ENCODE data around the gene NOL7.

NOL7 gene

GRCh38 chr6:13630499-13630898, 15.4 kb downstream of the NOL7 start:
- H3F3A ChIP-seq (ENCODE audit: control insufficient read depth, insufficient read depth) = peaks cover 3% of the 10 kb centered on the region; the same call in 1 of the 2 replicates
- peaks cover 13% of the 10 kb centered on the region for H3K79me2 ChIP-seq (ENCODE audit: control insufficient read depth, low read length)
- no peaks in the 10 kb centered on the region for H4K20me1 ChIP-seq (ENCODE audit: control insufficient read depth, insufficient read depth, low read depth, low read length)
- no peak overlapping the region for H3K4me2 ChIP-seq (ENCODE audit: low read length)
- no peak for TF ChIP-seq CTCF (IDR thresholded peaks at IDR 0.05; ENCODE audit: low read depth, low read length, poor library complexity, severe bottlenecking)
- TF ChIP-seq EZH2phosphoT487 (IDR thresholded peaks at IDR 0.05; ENCODE audit: borderline replicate concordance, low read length) = no peak
- H3K27me3 ChIP-seq (ENCODE audit: control insufficient read depth, low read length) = no peaks in the 10 kb centered on the region
- peaks cover 18% of the 10 kb centered on the region for H3K4me1 ChIP-seq (ENCODE audit: control insufficient read depth, low read length)
- no peaks in the 10 kb centered on the region for H3K9me2 ChIP-seq (replicated peaks; ENCODE audit: control insufficient read depth, low read length)
- H3K9me3 ChIP-seq (ENCODE audit: control insufficient read depth, insufficient read depth, low read length) = no peaks in the 10 kb centered on the region
- H3K4me3 ChIP-seq (ENCODE audit: low read length) = no peak overlapping the region
- no peak overlapping the region for H3K27ac ChIP-seq (ENCODE audit: low read depth, low read length)
- peaks cover 83% of the 10 kb centered on the region for H3K36me3 ChIP-seq (ENCODE audit: control insufficient read depth, low read length)

- Histone ChIP-seq H3K4me1 (ENCODE audit: control insufficient read depth, low read length) (peaks cover 47% of the 10 kb centered on the region), H3K9me2 (replicated peaks; ENCODE audit: control insufficient read depth, low read length) (no peaks in the 10 kb centered on the region), H3K27ac (ENCODE audit: low read depth, low read length) (no peak overlapping the region), H3F3A (ENCODE audit: control insufficient read depth, insufficient read depth) (peaks cover 12% of the 10 kb centered on the region; the same call in 1 of the 2 replicates), H3K36me3 (ENCODE audit: control insufficient read depth, low read length) (peaks cover 78% of the 10 kb centered on the region), H4K20me1 (ENCODE audit: control insufficient read depth, insufficient read depth, low read depth, low read length) (no peaks in the 10 kb centered on the region), H3K79me2 (ENCODE audit: control insufficient read depth, low read length) (peaks cover 17% of the 10 kb centered on the region), H3K4me2 (ENCODE audit: low read length) (no peak overlapping the region), H3K4me3 (ENCODE audit: low read length) (no peak overlapping the region), H3K27me3 (ENCODE audit: control insufficient read depth, low read length) (no peaks in the 10 kb centered on the region), H3K9me3 (ENCODE audit: control insufficient read depth, insufficient read depth, low read length) (no peaks in the 10 kb centered on the region)
- no peak for TF ChIP-seq CTCF (IDR thresholded peaks at IDR 0.05; ENCODE audit: low read depth, low read length, poor library complexity, severe bottlenecking)
- TF ChIP-seq EZH2phosphoT487 (IDR thresholded peaks at IDR 0.05; ENCODE audit: borderline replicate concordance, low read length) = no peak
These were observed 18.2 kb downstream of the NOL7 start for GRCh38 chr6:13633343-13633742.

GRCh38 chr6:13635948-13636658, 21.0 kb downstream of the NOL7 start:
- H3K4me2 ChIP-seq (ENCODE audit: low read length) = peak overlapping the region; percentile 79
- H3K4me3 ChIP-seq (ENCODE audit: low read length) = peak overlapping the region; percentile 58
- peaks cover 18% of the 10 kb centered on the region; the same call in 1 of the 2 replicates for H3F3A ChIP-seq (ENCODE audit: control insufficient read depth, insufficient read depth)
- no peak for TF ChIP-seq EZH2phosphoT487 (IDR thresholded peaks at IDR 0.05; ENCODE audit: borderline replicate concordance, low read length)
- TF ChIP-seq CTCF (IDR thresholded peaks at IDR 0.05; ENCODE audit: low read depth, low read length, poor library complexity, severe bottlenecking) = no peak
- H3K9me2 ChIP-seq (replicated peaks; ENCODE audit: control insufficient read depth, low read length) = no peaks in the 10 kb centered on the region
- peaks cover 17% of the 10 kb centered on the region for H3K79me2 ChIP-seq (ENCODE audit: control insufficient read depth, low read length)
- peaks cover 70% of the 10 kb centered on the region for H3K36me3 ChIP-seq (ENCODE audit: control insufficient read depth, low read length)
- no peaks in the 10 kb centered on the region for H4K20me1 ChIP-seq (ENCODE audit: control insufficient read depth, insufficient read depth, low read depth, low read length)
- no peaks in the 10 kb centered on the region for H3K9me3 ChIP-seq (ENCODE audit: control insufficient read depth, insufficient read depth, low read length)
- peak overlapping the region; percentile 73 for H3K27ac ChIP-seq (ENCODE audit: low read depth, low read length)
- peaks cover 38% of the 10 kb centered on the region for H3K4me1 ChIP-seq (ENCODE audit: control insufficient read depth, low read length)
- no peaks in the 10 kb centered on the region for H3K27me3 ChIP-seq (ENCODE audit: control insufficient read depth, low read length)
